HG02610 (cell line): ENCODE results near the gene RFFL.
"Not testable (repeated sequence)": the region's sequence is repeated elsewhere in the genome, so short reads cannot be mapped to it uniquely, and the experiment has no call there.

Experiments used
- ATAC-seq: cut with Tn5 transposase; IDR thresholded peaks from one replicate; pipeline ENCODE4 v1.9.1; 2021; ENCODE audit warnings: mild to moderate bottlenecking, moderate library complexity; ENCODE audit not compliant: unreplicated experiment

The RFFL gene

DNA sequence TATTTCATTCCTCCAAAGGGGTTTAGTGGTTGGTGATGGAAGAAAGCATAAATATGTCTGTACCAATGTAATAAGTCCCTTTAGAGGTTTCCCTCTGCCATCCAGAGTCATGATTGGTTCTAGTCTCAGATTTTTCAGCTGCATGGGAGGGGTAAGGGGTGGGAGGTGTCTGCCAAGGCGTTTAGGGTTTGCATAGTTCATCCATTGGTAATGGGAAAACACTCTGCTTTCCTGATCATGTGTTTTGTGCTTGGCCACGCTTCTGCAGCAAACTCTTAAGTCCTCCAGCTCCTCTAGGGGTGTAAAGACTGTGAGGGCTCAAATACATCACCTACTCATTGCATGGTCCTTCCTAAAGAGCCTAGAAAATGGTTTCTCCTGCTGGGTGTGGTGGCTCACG, 53.4 kb downstream of the RFFL start:
- ATAC-seq = no peak

DNA sequence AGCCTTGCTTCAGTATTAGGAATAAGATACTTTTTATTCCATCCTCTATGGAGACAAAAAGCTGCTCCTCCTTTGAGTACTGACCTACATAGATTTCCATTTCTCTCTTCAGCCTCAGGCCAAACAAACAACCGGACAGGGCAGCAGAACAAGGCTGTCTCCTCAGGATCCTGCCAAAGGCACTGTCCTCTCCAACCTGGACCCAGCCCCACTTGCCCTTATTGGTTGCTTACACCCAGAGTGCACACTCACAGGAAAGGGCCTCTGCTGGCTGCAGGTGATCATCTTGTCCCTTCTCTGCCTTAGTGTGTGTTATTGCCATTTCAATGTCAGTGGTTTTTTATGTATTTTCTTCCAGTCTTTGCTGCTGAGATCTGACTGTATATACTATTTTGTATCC, 56.5 kb downstream of the RFFL start:
- ATAC-seq = no peak

DNA sequence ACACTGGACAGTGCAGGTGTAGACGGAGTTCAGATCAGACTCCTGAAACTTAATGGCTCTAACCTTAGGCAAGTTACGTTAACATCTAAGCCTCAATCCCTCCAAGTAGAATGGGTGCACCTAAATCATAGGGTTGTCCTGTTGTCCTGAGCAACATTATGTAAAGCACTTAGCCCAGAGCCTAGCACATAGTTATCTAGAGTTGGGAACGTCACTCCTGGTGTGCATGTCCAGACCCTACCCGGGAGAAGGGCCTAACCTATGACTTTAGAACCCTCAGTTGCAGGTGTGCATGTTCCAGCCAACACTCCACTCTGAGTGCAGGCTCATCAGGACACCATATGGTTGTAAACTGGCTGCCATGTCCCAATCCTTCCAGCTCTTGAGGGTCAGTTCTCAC, 57.2 kb downstream of the RFFL start:
- ATAC-seq = no peak

DNA sequence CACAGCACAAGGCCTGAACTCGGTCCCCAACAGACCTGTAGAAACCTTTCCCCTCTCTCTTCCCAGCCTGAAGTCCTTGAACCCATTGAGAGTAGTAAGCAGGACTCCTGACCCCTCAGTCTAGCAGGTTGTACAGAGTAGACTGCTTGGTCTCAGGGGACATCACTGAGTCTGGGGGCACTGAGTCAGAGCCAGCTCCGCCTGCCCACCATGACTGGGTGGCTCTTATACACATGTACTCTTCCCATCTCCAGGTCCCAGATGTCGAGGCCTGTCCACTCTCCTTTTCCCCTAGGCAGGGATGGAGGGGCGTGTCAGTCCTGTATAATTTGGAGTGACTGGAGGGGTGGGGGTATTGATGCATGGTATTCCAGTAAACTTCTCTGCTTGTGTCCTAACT, 59.7 kb downstream of the RFFL start:
- no peak for ATAC-seq

DNA sequence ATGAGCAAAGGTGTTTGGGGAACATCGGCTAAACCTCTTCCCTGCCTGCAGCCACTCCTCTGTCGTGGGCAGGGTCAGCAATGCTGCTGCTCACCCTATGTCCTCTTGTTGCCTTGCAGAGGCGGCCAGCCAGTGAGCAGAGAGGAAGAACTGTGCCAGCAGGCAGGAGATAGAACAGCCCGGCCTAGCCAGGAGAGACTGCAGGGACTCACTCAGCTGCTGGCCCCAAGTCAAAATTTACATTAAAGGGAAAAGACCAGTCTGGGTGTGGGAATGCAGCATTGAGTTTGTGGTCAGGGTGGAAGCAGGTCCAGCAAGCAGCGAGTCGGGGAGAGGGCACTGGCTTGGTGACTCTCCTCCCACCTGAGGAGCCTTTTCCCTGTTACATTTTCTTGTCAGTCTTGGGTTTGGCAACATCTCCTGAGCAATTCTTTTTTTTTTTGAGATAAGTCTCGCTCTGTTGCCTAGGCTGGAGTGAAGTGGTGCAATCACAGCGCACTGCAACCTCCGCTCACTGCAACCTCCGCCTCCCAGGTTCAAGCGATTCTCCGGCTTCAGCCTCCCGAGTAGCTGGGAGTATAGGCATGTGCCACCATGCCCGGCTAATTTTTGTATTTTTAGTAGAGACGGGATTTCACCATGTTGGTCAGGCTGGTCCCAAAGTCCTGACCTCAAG, 60.5 kb downstream of the RFFL start:
- ATAC-seq = no peak

DNA sequence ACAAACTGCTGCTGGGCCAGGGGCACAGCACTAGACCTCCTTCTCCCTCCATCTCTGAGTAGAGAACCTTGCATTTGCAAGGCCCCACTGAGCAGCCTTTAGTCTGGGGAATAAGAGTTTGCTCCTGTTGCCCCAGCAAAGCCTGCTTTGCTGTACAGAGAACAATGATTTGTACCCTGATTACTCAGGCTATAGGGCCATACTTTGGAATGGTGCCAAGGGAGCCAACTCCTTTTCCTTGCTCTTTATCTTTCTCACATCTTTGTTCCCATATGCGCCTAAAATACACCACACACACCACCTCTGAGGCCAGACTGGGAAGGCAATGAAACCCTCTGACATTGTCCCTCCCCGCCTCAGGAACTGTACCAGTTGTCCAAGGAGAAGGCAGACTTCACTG, 62.0 kb downstream of the RFFL start:
- ATAC-seq = no peak

DNA sequence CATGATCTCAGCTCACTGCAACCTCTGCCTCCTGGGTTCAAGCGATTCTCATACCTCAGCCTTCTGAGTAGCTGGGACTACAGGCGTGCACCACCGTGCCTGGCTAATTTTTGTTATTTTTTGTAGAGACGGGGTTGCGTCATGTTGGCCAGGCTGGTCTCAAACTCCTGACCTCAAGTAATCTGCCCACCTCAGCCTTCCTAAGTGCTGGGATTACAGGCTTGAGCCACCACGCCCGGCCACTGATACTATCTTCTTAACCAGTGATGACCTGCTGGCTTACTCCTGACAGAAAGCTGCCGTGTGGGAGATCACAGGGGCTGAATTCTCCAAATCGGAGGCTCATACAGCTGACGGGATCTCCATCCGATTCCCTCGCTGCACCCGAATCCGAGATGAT, 62.5 kb downstream of the RFFL start:
- ATAC-seq = not testable (repeated sequence)

DNA sequence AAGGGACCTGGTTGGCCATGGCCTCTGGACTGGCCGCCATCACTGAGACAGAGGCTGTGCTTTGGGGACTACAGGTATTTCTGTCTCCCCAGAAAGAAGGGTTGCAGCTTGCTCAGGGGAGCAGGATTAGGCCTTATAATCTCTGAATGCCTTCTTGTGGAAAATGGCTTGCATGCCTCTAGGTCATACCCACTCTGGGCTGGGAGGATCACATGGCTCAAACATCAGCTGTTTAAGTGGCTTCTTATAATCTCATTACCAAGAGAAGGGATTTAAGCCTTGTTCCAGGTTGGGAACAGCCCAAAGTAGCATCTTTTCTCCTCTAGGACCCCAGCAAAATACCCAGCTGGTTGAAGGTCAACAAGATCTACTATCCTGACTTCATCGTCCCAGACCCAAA, 64.1 kb downstream of the RFFL start:
- ATAC-seq = no peak

DNA sequence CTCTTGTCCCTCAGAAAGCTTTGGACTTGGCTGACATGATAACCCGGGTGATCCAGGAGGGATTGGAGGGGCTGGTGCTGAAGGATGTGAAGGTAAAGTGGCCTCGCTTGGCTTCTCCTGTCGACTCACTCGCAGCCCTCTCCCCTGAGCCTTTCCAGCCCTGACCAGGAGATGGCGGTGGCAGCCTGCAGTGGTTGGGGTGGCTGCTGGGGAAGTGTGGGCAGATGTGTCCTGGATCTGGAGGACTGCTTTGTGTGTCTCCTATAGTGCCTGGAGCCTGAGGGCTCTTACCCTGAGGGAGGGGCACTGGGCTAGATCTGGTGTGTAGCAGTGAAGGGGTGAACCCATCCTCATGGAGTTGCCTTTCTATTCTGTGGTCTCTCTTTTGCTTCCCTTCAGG, 65.3 kb downstream of the RFFL start:
- peak; percentile 75 for ATAC-seq

DNA sequence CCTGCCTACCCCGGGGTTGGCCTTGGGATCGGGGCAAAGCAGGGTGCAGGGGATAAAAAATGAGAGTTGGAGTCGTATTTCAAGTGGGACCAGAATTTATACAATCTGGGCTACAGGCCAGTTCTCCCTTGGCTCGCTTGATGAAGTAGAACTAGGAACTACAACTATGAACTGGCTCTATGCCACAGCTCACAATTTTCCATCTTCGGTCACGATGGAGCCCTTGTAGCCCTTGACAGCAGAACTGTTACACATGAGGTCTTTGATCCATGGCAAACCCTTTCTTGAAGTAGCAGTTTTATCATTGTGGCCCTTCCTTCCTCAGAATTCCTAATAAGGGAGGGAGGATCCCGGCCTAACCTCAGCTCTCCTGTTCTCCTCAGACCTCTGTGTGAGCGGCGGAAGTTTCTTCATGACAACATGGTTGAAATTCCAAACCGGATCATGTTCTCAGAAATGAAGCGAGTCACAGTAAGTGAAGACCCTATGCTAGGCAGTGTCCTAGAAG, 66.1 kb downstream of the RFFL start:
- ATAC-seq = no peak

DNA sequence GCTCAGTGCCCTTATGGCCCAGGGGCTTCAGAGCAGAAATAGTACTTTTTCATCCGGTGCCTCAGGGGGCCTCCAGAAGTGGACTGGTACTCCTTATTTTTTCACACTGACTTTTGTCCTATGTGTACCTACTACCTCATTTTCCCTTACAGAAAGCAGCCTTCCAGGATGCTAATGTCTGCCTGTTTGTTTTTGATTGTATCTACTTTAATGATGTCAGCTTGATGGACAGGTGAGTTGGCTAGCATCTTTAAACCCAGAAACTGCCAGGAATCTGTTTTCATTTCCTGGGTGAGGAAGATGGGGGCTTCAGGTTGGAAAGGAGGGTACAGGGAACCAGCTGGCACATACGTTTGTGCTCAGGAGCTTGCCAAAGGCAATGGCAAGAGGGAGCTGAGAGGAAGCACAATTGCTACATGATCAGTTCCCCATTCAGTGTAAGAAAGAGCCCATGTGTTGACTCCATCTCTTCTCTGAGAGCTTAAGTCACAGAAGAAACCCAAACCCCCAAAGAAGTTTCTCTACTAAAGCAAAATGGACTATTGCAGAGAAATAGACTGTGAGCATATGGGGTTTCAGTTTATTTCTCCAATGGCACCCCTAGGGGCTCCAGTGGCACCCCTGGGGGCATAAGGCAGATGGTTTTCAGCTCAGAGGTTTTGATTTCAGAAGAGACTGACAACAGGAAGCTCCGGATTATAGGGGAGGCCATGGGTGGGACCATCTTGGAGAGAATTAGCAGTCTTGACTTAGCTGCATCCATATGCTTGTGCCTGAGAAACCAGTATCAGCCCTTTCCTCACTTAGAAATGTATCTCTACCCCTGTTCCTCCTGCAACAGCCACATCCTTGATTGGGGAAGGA, 66.9 kb downstream of the RFFL start:
- ATAC-seq = no peak

DNA sequence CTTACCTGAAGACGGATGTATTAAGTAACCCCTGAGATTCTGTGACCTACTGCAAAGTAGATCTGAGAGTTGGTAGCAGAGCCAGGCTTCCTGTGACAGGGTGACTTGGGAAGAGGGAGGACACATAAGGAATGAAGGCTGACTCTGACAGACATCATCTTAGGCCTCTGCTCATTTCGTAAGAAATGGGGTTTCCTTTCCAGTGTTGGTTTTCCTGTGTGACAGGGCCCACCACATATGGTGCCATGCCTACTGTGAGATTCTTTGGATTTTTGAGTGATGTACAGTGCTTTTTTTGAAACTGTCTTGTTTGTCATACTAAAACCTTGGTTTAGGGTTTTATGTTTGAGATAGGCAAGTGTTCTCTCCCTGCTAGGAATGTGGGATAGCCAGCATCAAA, 70.5 kb downstream of the RFFL start:
- ATAC-seq = no peak

DNA sequence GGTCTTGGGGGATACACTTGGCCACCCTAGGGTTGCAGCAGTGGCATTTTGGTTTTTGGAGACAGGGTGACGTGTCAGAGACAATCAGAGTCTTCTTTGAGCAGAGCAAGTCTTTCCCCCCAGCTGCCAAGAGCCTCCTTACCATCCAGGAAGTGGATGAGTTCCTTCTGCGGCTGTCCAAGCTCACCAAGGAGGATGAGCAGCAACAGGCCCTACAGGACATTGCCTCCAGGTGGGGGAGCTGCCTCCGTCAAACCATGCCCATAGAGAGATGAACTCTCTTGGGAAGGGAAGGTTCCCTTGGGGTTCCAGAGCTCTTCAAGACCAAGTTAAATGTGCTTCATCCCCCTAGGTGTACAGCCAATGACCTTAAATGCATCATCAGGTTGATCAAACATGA, 71.9 kb downstream of the RFFL start:
- no peak for ATAC-seq

DNA sequence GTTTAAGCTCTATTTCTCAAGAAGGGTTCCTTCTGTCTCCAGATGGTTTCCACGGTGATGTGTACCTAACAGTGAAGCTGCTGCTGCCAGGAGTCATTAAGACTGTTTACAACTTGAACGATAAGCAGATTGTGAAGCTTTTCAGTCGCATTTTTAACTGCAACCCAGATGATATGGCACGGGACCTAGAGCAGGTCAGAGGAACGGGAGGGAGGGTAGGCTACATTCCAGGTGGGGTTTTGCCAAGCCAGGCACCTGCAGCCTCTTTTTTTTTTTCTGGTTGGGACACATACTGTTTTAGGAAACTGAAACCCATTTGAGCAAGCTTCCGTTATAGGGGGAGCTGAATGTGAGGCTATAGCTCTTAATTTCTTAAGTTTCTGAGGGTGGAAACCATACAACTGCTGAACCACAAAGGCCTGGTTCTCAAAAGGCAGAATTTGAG, 72.6 kb downstream of the RFFL start:
- no peak for ATAC-seq

DNA sequence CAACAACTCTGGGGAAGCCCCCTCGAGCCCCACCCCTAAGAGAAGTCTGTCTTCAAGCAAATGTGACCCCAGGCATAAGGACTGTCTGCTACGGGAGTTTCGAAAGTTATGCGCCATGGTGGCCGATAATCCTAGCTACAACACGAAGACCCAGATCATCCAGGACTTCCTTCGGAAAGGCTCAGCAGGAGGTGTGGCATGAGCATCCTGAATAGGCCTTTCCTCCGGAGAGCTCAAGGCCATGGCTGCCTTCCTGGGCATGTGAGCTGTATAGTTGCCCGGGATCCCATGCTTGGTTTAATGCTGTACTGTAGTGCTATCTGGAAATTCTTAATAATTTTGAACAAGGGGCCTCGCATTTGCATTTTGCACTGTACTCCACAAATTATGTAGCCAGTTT, 74.0 kb downstream of the RFFL start:
- ATAC-seq = no peak

DNA sequence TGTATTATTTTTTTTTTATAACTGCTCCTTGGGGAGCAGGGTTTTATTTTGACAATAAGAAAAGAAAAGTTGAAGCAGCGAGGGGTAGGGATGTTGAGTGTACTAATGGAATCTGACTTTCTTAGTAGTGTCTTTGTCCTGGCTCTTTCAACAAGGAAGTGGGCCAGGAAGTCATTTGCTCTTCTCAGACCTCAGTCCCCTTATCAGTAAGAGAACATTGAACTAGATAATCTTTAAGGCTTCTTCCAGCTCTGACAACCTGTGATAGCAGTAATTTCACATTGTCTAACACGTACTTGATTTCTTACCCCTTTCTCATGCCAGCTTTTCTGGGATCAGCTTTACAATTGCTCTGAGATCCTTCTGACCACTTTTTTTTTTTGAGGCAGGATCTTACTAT, 74.9 kb downstream of the RFFL start:
- ATAC-seq = no peak

DNA sequence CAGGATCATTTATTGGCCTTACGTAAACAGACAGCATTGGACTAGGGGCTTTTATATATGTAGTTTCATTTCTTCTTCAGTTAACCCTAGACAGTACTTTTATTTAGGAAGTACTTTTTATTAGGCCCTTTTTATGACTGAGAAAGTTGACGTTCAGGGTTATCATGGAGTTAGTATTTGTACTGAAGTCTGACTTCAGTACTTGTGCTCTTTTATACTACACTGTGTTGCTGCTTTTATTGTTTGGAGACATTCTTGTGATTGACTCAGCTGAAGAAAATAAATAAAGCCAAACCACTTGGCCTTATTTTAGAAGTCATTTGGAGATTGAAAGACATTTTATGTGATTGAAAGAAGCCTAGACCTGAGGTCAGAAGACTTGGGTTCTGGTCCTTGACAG, 76.3 kb downstream of the RFFL start:
- ATAC-seq = no peak

DNA sequence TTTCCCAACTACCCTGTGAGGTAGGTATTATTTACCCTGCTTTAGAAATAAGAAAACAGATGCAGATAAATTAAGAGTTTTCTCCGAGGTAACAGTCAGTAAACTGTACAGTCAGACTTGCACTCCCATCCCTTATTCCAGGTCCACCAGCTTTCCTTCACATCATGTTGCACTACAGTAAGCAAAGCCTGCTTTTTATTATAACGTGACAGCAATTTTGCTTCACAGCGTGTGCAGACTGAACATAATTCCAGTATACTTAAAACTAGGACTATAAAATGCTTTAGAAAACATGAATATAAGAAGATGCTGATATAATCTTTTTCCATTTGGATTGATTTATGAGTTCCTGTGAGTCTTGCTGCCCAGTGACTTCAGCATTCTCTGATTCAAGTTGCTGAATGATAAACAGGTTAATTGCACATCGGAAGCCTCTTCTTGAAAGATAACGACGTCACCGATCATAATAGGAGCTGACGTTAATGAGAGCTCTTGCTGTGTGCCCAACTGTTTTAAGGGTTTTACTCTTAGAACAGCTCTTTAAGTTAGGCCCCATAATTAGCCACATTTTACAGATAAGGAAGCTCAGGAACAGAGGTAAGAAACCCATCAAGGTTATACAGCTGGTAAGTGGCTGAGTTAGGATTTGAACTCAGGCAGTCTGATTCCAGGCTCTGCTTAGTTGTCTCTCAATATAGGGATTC, 81.8 kb downstream of the RFFL start:
- no peak for ATAC-seq

DNA sequence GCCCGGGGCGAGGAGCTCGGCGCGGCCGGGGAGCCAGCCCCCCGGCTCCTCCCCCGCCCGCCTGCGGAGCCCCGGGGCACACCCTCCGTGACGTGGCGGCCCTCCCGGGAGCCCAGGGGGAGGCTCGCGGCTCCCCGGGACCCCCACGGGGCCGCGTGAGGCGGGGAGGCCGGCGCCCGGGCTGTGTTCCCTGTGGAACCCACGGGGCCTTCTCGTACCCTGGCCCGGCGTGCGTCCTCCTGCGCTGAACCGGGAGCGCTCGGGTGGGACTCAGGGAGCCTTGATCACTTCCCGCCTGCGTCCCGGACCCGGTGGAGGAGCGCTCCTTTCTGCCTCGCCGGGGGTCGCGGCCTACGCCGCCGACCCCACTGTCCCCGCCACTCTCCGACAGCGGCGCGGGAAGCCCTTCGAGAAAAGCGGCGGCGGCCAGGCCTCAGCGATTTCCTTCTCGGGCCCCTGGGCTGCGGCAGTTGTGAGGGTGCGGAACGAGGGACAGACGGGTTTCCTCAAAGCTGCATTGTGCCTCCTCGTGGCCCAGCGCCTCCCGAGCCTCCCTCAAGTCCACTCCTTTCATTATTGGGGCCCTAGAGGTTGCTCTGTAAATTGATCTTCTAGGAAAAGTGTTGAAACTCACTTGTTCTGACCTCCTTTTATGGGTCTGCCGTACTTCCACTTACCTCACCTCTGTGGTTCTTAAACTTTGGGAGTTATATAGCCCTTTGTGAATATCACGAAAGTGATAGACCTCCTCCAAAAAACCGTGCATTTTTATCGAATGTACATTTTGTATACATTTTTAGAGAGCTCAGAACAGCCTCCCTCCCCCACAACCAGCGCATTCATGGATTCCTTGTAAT, 82.6 kb downstream of the RFFL start:
- ATAC-seq = peak; percentile 76

DNA sequence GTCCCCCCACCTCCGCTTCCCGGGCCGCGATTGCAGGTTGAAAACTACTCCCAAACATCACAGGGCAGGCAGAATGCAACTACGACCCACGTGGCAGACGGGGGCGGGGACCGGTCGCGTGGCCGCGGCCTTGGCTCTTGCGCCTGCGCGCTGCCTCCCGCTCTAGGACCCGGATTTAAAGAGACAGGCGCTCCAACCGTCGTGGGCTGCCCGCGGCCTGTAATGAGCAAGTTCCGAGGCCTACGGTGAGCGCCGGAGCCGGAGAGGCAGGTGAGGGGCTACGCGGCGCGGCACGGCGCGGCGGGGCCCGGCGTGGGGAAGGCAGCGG, 83.2 kb downstream of the RFFL start, which contains the start of gene LIG3:
Gene LIG3 (plus strand): TSS at position 160 of the 328 bp plus-strand sequence. CDS start 2,494 bp downstream, outside the sequence.
- ATAC-seq = peak; percentile 83
